AG08396 (cell line): ENCODE data around the gene ABHD16B.

Source experiments
- DNase-seq: peaks from one replicate; pipeline ENCODE4 v3.0.0; 2012; ENCODE audit warnings: low spot score, mixed read lengths

ABHD16B gene

GRCh38 chr20:63895952-63896263, 34.6 kb downstream of the ABHD16B start:
- no peak for DNase-seq

DNA sequence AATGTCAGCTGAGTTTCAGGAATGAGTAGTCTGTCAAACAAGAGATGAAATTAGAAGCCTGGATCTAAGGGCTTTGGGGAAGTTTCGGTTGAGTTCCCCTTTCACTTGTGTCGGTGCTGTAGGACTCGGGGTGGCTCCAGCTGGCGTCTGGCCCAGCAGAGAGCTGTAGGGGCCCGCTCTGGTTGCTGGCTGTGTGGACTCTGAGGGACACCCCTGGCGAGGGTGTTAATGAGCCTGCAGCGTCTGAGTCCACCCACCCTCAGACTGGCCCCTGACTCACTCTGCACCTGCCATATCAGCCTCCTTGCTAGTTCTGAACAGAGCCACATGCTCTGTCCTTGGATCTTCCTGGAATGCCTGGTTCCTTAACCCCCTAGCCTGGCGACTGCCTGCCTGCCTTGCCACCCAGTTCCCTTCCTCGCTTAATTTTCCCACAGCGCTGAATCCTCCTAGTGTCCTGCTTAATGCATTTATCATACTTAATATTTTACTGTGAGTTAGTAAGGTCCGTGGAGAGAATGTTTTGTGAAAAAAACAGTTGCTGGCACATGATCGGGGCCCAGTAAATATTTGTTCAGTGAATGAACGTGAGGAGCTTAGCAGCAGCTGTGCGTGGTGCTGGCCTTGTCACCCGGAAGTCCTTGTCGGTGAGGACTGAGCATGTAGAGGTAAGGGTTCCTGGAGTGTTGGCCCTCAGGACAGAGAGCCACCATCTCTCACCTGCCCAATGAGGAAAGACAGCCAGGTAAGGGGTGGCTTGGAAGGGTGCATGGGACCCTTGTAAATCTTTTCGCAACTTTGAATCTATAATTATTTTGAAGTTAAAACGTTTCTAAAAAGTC, 35.2 kb downstream of the ABHD16B start:
- DNase-seq: peak; percentile 58

- no peak for DNase-seq
These were observed 36.8 kb downstream of the ABHD16B start for GRCh38 chr20:63897978-63898561.

- DNase-seq: no peak
These were observed 37.7 kb downstream of the ABHD16B start for GRCh38 chr20:63898882-63899558.

DNA sequence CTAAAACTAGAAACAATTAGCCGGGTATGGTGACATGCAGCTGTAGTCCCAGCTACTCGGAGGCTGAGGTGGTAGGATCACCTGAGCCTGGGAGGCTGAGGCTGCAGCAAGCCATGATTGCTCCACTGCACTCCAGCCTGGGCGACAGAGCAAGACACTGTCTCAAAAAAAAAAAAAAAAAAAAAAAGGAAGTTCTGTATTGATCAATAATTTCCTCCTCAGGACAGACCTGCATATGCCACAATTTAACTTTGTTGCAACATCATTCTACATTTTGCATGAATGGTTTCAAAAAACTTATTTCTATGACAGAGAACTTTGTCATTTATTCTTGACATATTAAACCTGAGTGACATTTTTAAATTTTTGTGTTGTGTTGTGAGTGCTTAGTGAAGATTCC, 39.1 kb downstream of the ABHD16B start:
- no peak for DNase-seq

- DNase-seq: no peak
These were observed 42.7 kb downstream of the ABHD16B start for GRCh38 chr20:63903796-63904561.

DNA sequence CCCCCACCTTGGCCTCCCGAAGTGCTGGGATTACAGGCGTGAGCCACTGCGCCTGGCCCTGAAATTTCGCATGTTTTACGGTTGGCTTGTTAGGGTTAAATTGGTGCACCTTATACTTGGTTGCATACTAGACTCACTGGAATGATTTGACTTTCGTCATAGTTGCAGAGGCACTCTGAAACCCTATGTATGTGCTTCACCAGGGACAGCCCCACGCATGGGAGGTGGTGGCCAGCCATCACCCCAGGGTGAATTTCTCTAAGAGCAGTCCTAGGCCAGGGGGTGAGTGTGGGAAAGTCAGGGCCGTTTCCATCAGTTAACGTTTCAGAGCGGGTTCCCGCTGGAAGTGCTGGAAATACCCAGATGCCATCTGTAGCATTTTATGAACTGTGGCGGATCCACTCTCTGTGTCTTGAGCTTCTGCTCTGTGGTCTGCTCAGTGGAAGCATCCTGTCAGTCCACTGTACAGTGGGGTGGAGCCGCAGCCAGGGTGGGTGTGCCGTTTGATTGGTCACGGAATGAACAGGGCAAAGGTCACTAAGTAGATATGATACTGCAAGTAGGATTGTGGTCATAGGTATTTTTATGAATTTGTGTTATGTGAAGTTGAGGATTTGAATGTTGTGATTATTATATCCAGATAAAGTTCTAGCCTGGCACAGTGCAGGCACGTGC, 46.8 kb downstream of the ABHD16B start:
- DNase-seq: no peak

- peak; percentile 55 for DNase-seq
These were observed 49.9 kb downstream of the ABHD16B start for GRCh38 chr20:63911176-63911575.
